ENCODE data around the gene LPAR6. TPM values are rescaled to one million over a fixed set of nuclear protein-coding genes. Genes with fewer than 3 reads are reported as not detected.
"Not testable (repeated sequence)": the region's sequence is repeated elsewhere in the genome, so short reads cannot be mapped to it uniquely, and the experiment has no call there.

LPAR6 gene
- total RNA-seq, 1 donor from 2014 or later, result 11.5 TPM

DNA sequence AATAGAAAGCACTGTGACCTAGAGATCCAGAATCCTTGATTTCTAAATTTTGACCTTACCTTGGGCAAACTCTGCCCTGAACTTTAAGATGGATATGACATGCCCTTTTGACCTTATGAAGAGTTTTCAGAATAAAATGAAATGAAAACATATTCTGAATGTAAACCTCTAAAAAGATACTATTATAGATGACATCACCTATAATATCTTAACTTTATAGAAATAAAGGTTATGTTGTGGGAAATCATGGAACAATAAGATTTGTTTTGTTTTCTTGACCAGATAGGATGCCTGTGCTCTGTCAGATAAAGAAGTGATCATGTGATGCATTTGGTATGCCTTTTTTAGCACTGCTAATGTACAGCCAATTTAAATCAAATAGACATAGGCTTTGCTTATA, 13.1 kb upstream of the LPAR6 start:
- peaks cover 21% of the 10 kb centered on the region for H3K4me1 ChIP-seq
- H3K9me3 ChIP-seq (replicated peaks), result peaks cover 10% of the 10 kb centered on the region
- TF ChIP-seq, protein P1, sequence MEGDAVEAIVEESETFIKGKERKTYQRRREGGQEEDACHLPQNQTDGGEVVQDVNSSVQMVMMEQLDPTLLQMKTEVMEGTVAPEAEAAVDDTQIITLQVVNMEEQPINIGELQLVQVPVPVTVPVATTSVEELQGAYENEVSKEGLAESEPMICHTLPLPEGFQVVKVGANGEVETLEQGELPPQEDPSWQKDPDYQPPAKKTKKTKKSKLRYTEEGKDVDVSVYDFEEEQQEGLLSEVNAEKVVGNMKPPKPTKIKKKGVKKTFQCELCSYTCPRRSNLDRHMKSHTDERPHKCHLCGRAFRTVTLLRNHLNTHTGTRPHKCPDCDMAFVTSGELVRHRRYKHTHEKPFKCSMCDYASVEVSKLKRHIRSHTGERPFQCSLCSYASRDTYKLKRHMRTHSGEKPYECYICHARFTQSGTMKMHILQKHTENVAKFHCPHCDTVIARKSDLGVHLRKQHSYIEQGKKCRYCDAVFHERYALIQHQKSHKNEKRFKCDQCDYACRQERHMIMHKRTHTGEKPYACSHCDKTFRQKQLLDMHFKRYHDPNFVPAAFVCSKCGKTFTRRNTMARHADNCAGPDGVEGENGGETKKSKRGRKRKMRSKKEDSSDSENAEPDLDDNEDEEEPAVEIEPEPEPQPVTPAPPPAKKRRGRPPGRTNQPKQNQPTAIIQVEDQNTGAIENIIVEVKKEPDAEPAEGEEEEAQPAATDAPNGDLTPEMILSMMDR (IDR thresholded peaks at IDR 0.05; ENCODE audit: borderline replicate concordance), result no peak
- no peak for DNase-seq
- peaks cover 4% of the 10 kb centered on the region for H3K36me3 ChIP-seq
- intact Hi-C loops (cut with micrococcal nuclease), result no loop called here
- no peak overlapping the region for H3K27ac ChIP-seq (replicated peaks)
- H3K4me3 ChIP-seq, result no peak overlapping the region
- no peaks in the 10 kb centered on the region for H3K27me3 ChIP-seq (ENCODE audit: low read depth)

GRCh38 chr13:48424212-48424611, 11.3 kb upstream of the LPAR6 start:
- intact Hi-C loops (cut with micrococcal nuclease), result no loop called here
- peaks cover 4% of the 10 kb centered on the region for H3K36me3 ChIP-seq
- peaks cover 4% of the 10 kb centered on the region for H3K4me1 ChIP-seq
- TF ChIP-seq, protein P1 (IDR thresholded peaks at IDR 0.05; ENCODE audit: borderline replicate concordance), result no peak
- no peak overlapping the region for H3K27ac ChIP-seq (replicated peaks)
- H3K4me3 ChIP-seq, result no peak overlapping the region
- no peaks in the 10 kb centered on the region for H3K27me3 ChIP-seq (ENCODE audit: low read depth)
- no peak for DNase-seq
- H3K9me3 ChIP-seq (replicated peaks), result peaks cover 20% of the 10 kb centered on the region

GRCh38 chr13:48422003-48422402, 9.1 kb upstream of the LPAR6 start:
- H3K27ac ChIP-seq (replicated peaks); H3K4me3 ChIP-seq; H3K4me1 ChIP-seq; intact Hi-C loops (cut with micrococcal nuclease); H3K36me3 ChIP-seq; DNase-seq; H3K27me3 ChIP-seq (ENCODE audit: low read depth): not testable (repeated sequence)
- H3K9me3 ChIP-seq (replicated peaks), result peaks cover 20% of the 10 kb centered on the region

DNA sequence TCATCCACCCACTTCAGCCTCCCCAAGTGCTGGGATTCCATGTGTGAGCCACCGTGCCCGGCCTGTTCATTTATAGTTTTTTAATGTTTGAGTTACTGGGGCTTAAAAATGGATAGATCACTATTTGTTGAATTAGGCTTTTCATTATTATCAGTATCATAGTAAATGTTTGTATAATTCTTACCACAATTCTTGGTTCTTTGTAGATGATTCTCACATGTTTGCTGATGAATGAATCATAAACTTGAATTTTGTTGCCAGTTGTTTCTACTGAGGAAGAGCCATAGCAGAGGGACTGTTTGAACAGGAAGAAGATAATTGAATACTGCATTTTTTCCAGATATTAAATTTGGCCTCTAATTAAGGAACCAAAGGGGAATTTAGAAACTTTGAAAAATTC, 2.6 kb upstream of the LPAR6 start:
- intact Hi-C loops (cut with micrococcal nuclease), result loop anchor here (10.0 kb wide), 1 partner anchor 69 kb away; no protein-coding TSS in a partner anchor
- no peak overlapping the region for H3K27ac ChIP-seq (replicated peaks)
- TF ChIP-seq, protein P1 (IDR thresholded peaks at IDR 0.05; ENCODE audit: borderline replicate concordance), result no peak

DNA sequence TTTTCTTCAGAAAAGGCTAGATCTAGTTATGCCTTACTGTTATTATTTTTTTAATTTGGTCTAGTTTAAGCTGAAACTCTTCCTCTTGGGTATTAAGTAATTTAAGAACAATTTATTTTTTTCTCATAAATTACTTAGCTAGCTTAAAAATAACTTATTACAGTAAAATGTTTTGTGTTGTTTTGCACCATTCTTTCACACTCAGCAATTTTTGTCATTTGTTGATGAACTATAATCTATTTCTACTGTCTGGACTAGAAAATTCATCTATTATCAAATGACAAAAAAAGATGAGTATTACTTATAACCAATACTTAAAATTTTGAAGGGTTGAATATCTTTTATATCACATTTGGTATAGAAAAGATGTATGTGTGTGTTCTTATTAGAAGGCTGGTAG, 1.6 kb upstream of the LPAR6 start:
- no peak overlapping the region for H3K27ac ChIP-seq (replicated peaks)

More for the DNA sequence above, 2.6 kb upstream of the LPAR6 start:
- Histone ChIP-seq H3K9me3 (replicated peaks) (peaks cover 5% of the 10 kb centered on the region), H3K4me1 (peaks cover 11% of the 10 kb centered on the region), H3K36me3 (peaks cover 5% of the 10 kb centered on the region), H3K27me3 (ENCODE audit: low read depth) (no peaks in the 10 kb centered on the region), H3K4me3 (no peak overlapping the region)
- no peak for DNase-seq

More for the DNA sequence above, 1.6 kb upstream of the LPAR6 start:
- DNase-seq, result no peak
- intact Hi-C loops (cut with micrococcal nuclease), result loop anchor here (10.0 kb wide), 1 partner anchor 70 kb away; no protein-coding TSS in a partner anchor
- H3K27me3 ChIP-seq (ENCODE audit: low read depth), result no peaks in the 10 kb centered on the region
- TF ChIP-seq, protein P1 (IDR thresholded peaks at IDR 0.05; ENCODE audit: borderline replicate concordance), result no peak
- no peak overlapping the region for H3K4me3 ChIP-seq
- peaks cover 9% of the 10 kb centered on the region for H3K36me3 ChIP-seq
- no peaks in the 10 kb centered on the region for H3K9me3 ChIP-seq (replicated peaks)
- peaks cover 11% of the 10 kb centered on the region for H3K4me1 ChIP-seq

Data from left ventricle myocardium inferior (tissue), 1 donor.